ENCODE measurements around the gene AP3S2. TPM values are rescaled to one million over a fixed set of nuclear protein-coding genes. Genes with fewer than 3 reads are reported as not detected.

Gene AP3S2
- total RNA-seq, 1 experiment from 2014 or later: 23.3 TPM

DNA sequence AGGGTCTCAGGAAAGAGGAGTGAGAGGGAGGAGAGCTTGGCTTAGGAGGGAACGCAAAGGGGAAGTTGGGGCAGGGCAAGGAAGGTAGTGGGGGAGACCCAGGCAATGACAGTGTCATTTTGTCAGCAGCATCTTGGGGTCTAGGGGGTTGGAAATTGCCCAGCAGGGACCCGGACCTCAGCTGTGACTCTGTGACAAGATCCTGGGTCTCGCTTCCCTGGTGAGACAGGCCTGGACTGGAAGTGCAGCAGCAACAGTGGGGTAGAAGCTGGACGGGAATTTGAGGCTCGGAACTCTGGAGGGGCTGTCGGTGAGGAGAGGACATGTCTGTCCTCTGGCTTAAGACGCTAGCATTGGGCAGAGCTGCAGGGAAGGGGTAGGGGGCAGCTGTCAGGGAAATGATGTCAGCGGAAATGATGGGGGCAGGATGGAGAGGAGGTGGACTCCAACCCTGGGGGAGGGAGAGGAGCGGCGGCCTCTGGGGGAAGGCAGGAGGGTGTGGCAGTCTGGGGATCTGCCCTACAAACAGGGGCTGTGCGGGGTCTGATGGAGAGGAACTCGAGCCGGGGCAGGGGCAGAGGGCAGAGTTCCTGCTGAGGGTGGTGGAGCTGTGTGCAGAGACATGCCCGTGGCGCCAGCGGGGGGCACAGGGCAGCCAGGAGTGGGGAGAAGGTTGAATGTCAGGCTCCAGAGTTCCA, 91.4 kb downstream of the AP3S2 start:
- no peaks in the 10 kb centered on the region for H4K20me1 ChIP-seq (ENCODE audit: insufficient read depth)
- no peak overlapping the region for H3K4me3 ChIP-seq (replicated peaks in 1 of 2; ENCODE audit: low read depth in 1 of 2, low read length in 2 of 2)
- H3K27ac ChIP-seq (ENCODE audit: low read depth, low read length): no peak overlapping the region
- CTCF ChIA-PET: no interaction called here
- no peak overlapping the region for H3K9ac ChIP-seq (ENCODE audit: low read length)
- no peaks in the 10 kb centered on the region for H3K4me1 ChIP-seq (ENCODE audit: control insufficient read depth in 1 of 2, insufficient read depth in 2 of 2, low read length in 2 of 2)
- H3K27me3 ChIP-seq (ENCODE audit: insufficient read depth, low read length): no peaks in the 10 kb centered on the region
- no peaks in the 10 kb centered on the region for H3K9me3 ChIP-seq (ENCODE audit: control insufficient read depth in 1 of 2, insufficient read depth in 1 of 2, low read depth in 1 of 2, low read length in 2 of 2)
- no peak overlapping the region for H2AFZ ChIP-seq (ENCODE audit: low read depth, low read length, poor library complexity, severe bottlenecking)
- no TSS peak for BruUV-seq (replicated peaks)
- ATAC-seq (no peak), DNase-seq (ENCODE audit: low read depth, low spot score) (no peak)
- H3K4me2 ChIP-seq (ENCODE audit: low read length): no peak overlapping the region
- H3K36me3 ChIP-seq (ENCODE audit: control insufficient read depth in 1 of 2, insufficient read depth in 2 of 2, low read length in 2 of 2): no peaks in the 10 kb centered on the region
- POLR2A ChIA-PET: no interaction called here
- H3K9me2 ChIP-seq (ENCODE audit: insufficient read depth): no peaks in the 10 kb centered on the region
- H3K79me2 ChIP-seq (ENCODE audit: insufficient read depth, low read length): no peaks in the 10 kb centered on the region
- intact Hi-C loops (cut with micrococcal nuclease): no loop called here
- RAD21 ChIA-PET (ENCODE audit: low non-redundant PET in 1 of 2, low total read pairs in 2 of 2, uncharacterized antibody in 2 of 2, unreplicated experiment in 2 of 2): interaction anchor here in 1 of 2 experiments (0.6 kb wide), 1 partner anchor 578 kb away, joined by 3 read pairs; no protein-coding TSS in a partner anchor
- TF ChIP-seq, protein P1, sequence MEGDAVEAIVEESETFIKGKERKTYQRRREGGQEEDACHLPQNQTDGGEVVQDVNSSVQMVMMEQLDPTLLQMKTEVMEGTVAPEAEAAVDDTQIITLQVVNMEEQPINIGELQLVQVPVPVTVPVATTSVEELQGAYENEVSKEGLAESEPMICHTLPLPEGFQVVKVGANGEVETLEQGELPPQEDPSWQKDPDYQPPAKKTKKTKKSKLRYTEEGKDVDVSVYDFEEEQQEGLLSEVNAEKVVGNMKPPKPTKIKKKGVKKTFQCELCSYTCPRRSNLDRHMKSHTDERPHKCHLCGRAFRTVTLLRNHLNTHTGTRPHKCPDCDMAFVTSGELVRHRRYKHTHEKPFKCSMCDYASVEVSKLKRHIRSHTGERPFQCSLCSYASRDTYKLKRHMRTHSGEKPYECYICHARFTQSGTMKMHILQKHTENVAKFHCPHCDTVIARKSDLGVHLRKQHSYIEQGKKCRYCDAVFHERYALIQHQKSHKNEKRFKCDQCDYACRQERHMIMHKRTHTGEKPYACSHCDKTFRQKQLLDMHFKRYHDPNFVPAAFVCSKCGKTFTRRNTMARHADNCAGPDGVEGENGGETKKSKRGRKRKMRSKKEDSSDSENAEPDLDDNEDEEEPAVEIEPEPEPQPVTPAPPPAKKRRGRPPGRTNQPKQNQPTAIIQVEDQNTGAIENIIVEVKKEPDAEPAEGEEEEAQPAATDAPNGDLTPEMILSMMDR (IDR thresholded peaks at IDR 0.05 in 2 of 3, conservative IDR thresholded peaks at IDR 0.05 in 1 of 3; ENCODE audit: borderline replicate concordance in 1 of 3, insufficient read depth in 1 of 3, low read depth in 2 of 3, low read length in 2 of 3): no peak
- no peak for TF ChIP-seq ZNF274 (IDR thresholded peaks at IDR 0.05; ENCODE audit: low read depth, low read length)
- no peak for TF ChIP-seq SP1 (IDR thresholded peaks at IDR 0.05; ENCODE audit: low read depth)
- TF ChIP-seq JUND (IDR thresholded peaks at IDR 0.05): no peak
- TF ChIP-seq CBX3 (IDR thresholded peaks at IDR 0.05; ENCODE audit: low read depth): no peak
- TF ChIP-seq TCF7L2 (IDR thresholded peaks at IDR 0.05; ENCODE audit: borderline replicate concordance, extremely low read depth, insufficient read depth, insufficient read length): no peak
- no peak for TF ChIP-seq FOSL1 (IDR thresholded peaks at IDR 0.05; ENCODE audit: low read depth)
- TF ChIP-seq, protein P2, sequence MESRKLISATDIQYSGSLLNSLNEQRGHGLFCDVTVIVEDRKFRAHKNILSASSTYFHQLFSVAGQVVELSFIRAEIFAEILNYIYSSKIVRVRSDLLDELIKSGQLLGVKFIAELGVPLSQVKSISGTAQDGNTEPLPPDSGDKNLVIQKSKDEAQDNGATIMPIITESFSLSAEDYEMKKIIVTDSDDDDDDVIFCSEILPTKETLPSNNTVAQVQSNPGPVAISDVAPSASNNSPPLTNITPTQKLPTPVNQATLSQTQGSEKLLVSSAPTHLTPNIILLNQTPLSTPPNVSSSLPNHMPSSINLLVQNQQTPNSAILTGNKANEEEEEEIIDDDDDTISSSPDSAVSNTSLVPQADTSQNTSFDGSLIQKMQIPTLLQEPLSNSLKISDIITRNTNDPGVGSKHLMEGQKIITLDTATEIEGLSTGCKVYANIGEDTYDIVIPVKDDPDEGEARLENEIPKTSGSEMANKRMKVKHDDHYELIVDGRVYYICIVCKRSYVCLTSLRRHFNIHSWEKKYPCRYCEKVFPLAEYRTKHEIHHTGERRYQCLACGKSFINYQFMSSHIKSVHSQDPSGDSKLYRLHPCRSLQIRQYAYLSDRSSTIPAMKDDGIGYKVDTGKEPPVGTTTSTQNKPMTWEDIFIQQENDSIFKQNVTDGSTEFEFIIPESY (IDR thresholded peaks at IDR 0.05; ENCODE audit: extremely low read depth, insufficient replicate concordance, low read length): no peak
- TF ChIP-seq POLR2A (IDR thresholded peaks at IDR 0.05; ENCODE audit: borderline replicate concordance, extremely low read depth, insufficient read depth, insufficient read length): no peak
- TF ChIP-seq EZH2 (IDR thresholded peaks at IDR 0.05): no peak
- no peak for TF ChIP-seq POLR2AphosphoS5 (IDR thresholded peaks at IDR 0.05; ENCODE audit: low read depth, low read length)
- no peak for TF ChIP-seq YY1 (IDR thresholded peaks at IDR 0.05; ENCODE audit: extremely low read depth, insufficient replicate concordance, low read depth, low read length)
